BE2C (cell line): ENCODE measurements around the gene SFXN1.

Experiments used
- DNase-seq: peaks from one replicate; pipeline ENCODE4 v3.0.0-alpha.2; 2020
- H3K27me3 ChIP-seq: fragments of 250-450 bp; sonication (Bioruptor Pico); 2 replicates; pipeline ENCODE4 v1.5.1; 2020; ENCODE audit warnings: mild to moderate bottlenecking
- H3K36me3 ChIP-seq: fragments of 250-450 bp; sonication (Bioruptor Pico); 2 replicates; pipeline ENCODE4 v1.5.1; 2020; ENCODE audit warnings: mild to moderate bottlenecking
- H3K4me1 ChIP-seq: fragments of 250-450 bp; sonication (Bioruptor Pico); 2 replicates; pipeline ENCODE4 v1.5.1; 2020
- H3K4me3 ChIP-seq: 2 replicates; pipeline ENCODE4 v1.5.1; 2011; ENCODE audit warnings: low read depth, low read length
- H3K9me3 ChIP-seq: fragments of 250-450 bp; sonication (Bioruptor Pico); 2 replicates; pipeline ENCODE4 v1.5.1; 2020
- CTCF ChIP-seq: IDR thresholded peaks from 2 replicates; pipeline ENCODE4 v1.5.1; 2012; ENCODE audit warnings: mild to moderate bottlenecking, low read depth, low read length

The SFXN1 gene

GRCh38 chr5:175535796-175536195 is 57.4 kb downstream of the SFXN1 start:
- no peaks in the 10 kb centered on the region for H3K4me1 ChIP-seq
- H3K4me3 ChIP-seq = no peak overlapping the region
- DNase-seq = no peak
- H3K9me3 ChIP-seq = no peaks in the 10 kb centered on the region
- H3K36me3 ChIP-seq = no peaks in the 10 kb centered on the region
- no peaks in the 10 kb centered on the region for H3K27me3 ChIP-seq
- no peak for TF ChIP-seq CTCF

GRCh38 chr5:175538576-175538975 is 60.2 kb downstream of the SFXN1 start:
- Histone ChIP-seq H3K36me3 (no peaks in the 10 kb centered on the region), H3K4me3 (no peak overlapping the region), H3K27me3 (0 out of 2 replicates have a peak, but pooled peaks cover 3% of the 10 kb centered on the region), H3K4me1 (no peaks in the 10 kb centered on the region), H3K9me3 (no peaks in the 10 kb centered on the region)
- no peak for TF ChIP-seq CTCF
- no peak for DNase-seq

GRCh38 chr5:175539936-175540335 is 61.6 kb downstream of the SFXN1 start:
- 0 out of 2 replicates have a peak, but pooled peaks cover 3% of the 10 kb centered on the region for H3K27me3 ChIP-seq
- H3K4me1 ChIP-seq = no peaks in the 10 kb centered on the region
- H3K36me3 ChIP-seq = no peaks in the 10 kb centered on the region
- DNase-seq = no peak
- TF ChIP-seq CTCF = no peak
- H3K9me3 ChIP-seq = no peaks in the 10 kb centered on the region
- no peak overlapping the region for H3K4me3 ChIP-seq

GRCh38 chr5:175541264-175541663 is 62.9 kb downstream of the SFXN1 start:
- Histone ChIP-seq H3K36me3 (no peaks in the 10 kb centered on the region), H3K27me3 (0 out of 2 replicates have a peak, but pooled peaks cover 3% of the 10 kb centered on the region), H3K4me3 (no peak overlapping the region), H3K9me3 (no peaks in the 10 kb centered on the region), H3K4me1 (no peaks in the 10 kb centered on the region)
- DNase-seq = no peak
- no peak for TF ChIP-seq CTCF

GRCh38 chr5:175542232-175542965 is 64.0 kb downstream of the SFXN1 start:
- peak; percentile 15 for DNase-seq
- Histone ChIP-seq H3K9me3 (no peaks in the 10 kb centered on the region), H3K27me3 (peaks cover 8% of the 10 kb centered on the region), H3K36me3 (no peaks in the 10 kb centered on the region), H3K4me3 (no peak overlapping the region), H3K4me1 (no peaks in the 10 kb centered on the region)
- no peak for TF ChIP-seq CTCF

GRCh38 chr5:175542966-175543235 is 64.5 kb downstream of the SFXN1 start:
- no peaks in the 10 kb centered on the region for H3K36me3 ChIP-seq
- peaks cover 13% of the 10 kb centered on the region for H3K27me3 ChIP-seq
- no peak for TF ChIP-seq CTCF
- no peak for DNase-seq
- H3K4me1 ChIP-seq = no peaks in the 10 kb centered on the region
- no peak overlapping the region for H3K4me3 ChIP-seq
- H3K9me3 ChIP-seq = no peaks in the 10 kb centered on the region
